ELF-1 (cell line): ENCODE data around the gene CYB561A3.

Experiments used
- DNase-seq: peaks from one replicate; pipeline ENCODE4 v3.0.0-alpha.2; 2016; ENCODE audit warnings: low read depth, low spot score

CYB561A3 gene

DNA sequence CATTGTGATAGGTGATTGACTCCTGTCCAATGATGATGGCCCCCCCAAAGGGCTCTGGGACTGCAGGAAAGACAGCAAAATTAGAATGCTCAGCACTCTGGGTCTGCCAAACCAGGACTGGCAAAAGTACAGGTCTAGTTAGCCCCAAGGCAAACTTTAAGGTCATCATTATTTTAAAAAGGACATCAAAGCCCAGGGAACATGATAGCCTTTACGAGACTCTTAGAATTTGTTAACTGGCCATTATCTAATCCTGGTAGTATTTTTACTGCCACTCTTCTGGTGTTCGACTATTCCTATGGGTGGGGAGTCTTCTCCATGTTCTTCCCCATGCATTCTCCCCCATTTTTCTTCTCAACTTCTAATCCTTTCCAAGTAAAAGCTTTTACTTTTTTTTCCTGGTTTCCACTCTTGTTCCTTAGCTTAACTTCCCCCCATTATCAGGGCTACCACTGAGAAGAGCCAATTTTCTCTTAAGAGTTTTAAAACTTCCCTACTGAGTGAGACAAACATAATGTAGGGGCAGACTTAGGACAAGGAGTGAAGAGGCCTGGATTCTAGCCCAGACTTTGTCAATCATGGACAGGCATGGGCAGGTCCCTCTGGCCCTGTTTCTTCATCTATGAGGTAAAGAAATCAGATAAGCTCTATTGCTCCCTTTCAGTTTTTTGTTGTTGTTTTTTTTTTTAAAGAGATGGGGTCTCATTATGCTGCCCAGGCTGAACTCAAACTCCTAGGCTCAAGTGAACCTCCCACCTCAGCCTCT lies 35.9 kb downstream of the CYB561A3 start:
- no peak for DNase-seq

- DNase-seq: no peak
Measured at GRCh38 chr11:61315260-61315659, 46.4 kb downstream of the CYB561A3 start.

DNA sequence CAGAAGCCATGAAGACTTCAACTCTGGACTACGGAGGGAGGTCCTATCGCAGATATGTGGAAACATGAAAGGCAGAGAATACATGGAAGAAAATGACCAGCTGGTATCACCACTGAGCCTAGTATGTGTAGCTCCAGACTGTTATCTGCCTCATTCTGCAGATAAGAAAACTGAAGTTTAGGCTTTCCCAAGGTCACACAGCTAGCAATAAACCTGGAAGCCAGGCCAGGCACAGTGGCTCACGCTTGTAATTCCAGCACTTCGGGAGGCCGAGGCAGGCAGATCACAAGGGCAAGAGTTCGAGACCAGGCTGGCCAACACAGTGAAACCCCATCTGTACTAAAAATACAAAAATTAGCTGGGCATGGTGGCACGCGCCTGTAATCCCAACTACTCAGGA lies 50.9 kb downstream of the CYB561A3 start:
- no peak for DNase-seq

- DNase-seq: no peak
Measured at GRCh38 chr11:61309739-61310138, 51.9 kb downstream of the CYB561A3 start.

- no peak for DNase-seq
Measured at GRCh38 chr11:61309141-61309540, 52.5 kb downstream of the CYB561A3 start.

GRCh38 chr11:61307354-61307753 lies 54.3 kb downstream of the CYB561A3 start:
- no peak for DNase-seq

GRCh38 chr11:61306221-61306620 lies 55.5 kb downstream of the CYB561A3 start:
- no peak for DNase-seq

- no peak for DNase-seq
Measured at GRCh38 chr11:61305417-61305816, 56.3 kb downstream of the CYB561A3 start.

GRCh38 chr11:61303725-61304124 lies 58.0 kb downstream of the CYB561A3 start:
- DNase-seq: no peak

GRCh38 chr11:61302550-61302949 lies 59.1 kb downstream of the CYB561A3 start:
- DNase-seq: no peak
